GM12872 (cell line): ENCODE measurements around the gene CYFIP2.
A peak's percentile ranks its signal among the peaks of the same experiment; 100 is the strongest.

Experiments used
- CTCF ChIP-seq: IDR thresholded peaks from 3 replicates; pipeline ENCODE4 v1.5.1; 2011; ENCODE audit warnings: low read depth, mild to moderate bottlenecking, low read length, moderate library complexity; ENCODE audit not compliant: insufficient read depth

CYFIP2 gene

GRCh38 chr5:157290156-157290980 lies 24.4 kb downstream of the CYFIP2 start:
- TF ChIP-seq CTCF, result no peak

- TF ChIP-seq CTCF, result no peak
Measured at GRCh38 chr5:157290981-157291711, 25.2 kb downstream of the CYFIP2 start.

- TF ChIP-seq CTCF, result no peak
Measured at GRCh38 chr5:157292599-157292998, 26.7 kb downstream of the CYFIP2 start.

GRCh38 chr5:157294407-157295091 lies 28.6 kb downstream of the CYFIP2 start:
- peak; percentile 11; the same call in 1 of the 3 replicates for TF ChIP-seq CTCF

- no peak for TF ChIP-seq CTCF
Measured at GRCh38 chr5:157295247-157295646, 29.3 kb downstream of the CYFIP2 start.

GRCh38 chr5:157300564-157300963 lies 34.6 kb downstream of the CYFIP2 start:
- no peak for TF ChIP-seq CTCF

GRCh38 chr5:157301066-157301465 lies 35.1 kb downstream of the CYFIP2 start:
- TF ChIP-seq CTCF, result no peak
